GM13977 (cell line): ENCODE data around the gene EID3.

Source experiments
- DNase-seq: peaks from one replicate; pipeline ENCODE4 v3.0.0; 2012; ENCODE audit warnings: low spot score
- in situ Hi-C: fragments of 300-500 bp; cut with MboI; formaldehyde crosslinking; loops from one replicate; pipeline ENCODE4 v1.12.0; 2022; ENCODE audit warnings: low sequenced_read_pairs, low pct_unique_long_range_greater_than_20kb, mixed read lengths, inconsistent platforms; ENCODE audit not compliant: unreplicated experiment
- TF ChIP-seq, protein P1 (sequence below): IDR thresholded peaks from 2 replicates; pipeline ENCODE4 v1.5.1; 2012; ENCODE audit warnings: mild to moderate bottlenecking, control low read depth; ENCODE audit not compliant: insufficient read depth; ENCODE audit errors: extremely low read depth, missing control alignments

The EID3 gene

DNA sequence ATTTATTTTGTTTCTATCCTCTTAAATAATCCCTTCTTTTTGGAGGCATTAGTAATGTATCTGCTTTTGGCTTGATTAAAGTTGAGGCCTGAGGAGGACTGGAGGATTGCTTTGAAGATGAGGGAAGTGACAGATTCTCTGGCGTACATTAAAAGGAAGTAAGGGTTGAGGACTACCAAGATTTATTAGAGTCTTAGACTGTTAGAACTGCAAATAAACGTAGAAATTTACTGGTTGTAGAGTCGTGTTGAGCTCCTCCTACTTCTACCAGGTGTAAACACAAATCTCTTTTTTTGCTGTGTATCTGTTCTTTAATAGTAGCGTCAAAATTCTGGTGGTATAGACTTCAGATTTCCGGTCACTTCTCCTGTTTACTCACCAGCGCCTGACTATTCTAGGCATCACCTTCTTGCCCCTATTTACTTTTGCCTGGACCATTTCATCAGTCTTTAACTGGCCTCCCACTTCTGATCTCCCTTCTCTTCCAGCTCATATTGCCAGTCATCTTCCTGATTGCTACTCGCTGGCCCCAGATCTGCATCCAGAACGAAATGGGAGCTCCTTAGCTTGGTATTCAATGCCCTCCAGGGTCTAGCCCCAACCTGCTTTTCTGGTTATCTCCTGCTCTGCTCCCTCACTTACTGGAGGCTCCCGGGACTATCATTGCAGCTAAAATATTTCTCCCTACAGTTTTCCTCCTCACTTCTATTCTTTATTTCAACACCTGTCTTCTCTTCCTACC, 8.4 kb upstream of the EID3 start:
- TF ChIP-seq, protein P1, sequence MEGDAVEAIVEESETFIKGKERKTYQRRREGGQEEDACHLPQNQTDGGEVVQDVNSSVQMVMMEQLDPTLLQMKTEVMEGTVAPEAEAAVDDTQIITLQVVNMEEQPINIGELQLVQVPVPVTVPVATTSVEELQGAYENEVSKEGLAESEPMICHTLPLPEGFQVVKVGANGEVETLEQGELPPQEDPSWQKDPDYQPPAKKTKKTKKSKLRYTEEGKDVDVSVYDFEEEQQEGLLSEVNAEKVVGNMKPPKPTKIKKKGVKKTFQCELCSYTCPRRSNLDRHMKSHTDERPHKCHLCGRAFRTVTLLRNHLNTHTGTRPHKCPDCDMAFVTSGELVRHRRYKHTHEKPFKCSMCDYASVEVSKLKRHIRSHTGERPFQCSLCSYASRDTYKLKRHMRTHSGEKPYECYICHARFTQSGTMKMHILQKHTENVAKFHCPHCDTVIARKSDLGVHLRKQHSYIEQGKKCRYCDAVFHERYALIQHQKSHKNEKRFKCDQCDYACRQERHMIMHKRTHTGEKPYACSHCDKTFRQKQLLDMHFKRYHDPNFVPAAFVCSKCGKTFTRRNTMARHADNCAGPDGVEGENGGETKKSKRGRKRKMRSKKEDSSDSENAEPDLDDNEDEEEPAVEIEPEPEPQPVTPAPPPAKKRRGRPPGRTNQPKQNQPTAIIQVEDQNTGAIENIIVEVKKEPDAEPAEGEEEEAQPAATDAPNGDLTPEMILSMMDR, result no peak
- in situ Hi-C loops, result no loop called here
- DNase-seq, result no peak

DNA sequence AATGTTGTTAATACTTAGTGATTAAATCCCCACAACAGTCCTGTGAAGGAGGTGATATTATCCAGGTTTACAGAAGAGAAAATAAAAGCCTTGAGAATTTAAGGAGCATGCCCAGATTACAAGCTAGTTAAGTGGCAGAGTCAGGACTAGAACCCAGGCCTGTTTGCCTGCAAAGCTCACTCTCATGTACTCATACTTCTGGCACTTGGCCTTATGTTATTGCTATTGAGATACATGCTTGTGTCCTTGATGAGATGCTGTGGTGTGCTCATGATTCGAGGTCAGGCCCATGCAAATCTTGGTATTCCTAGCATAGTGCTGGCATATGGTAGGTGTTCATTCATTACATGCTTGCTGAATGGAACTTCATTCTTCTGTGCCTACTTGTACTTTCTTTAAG, 7.6 kb upstream of the EID3 start:
- no peak for DNase-seq
- TF ChIP-seq, protein P1, result no peak
- in situ Hi-C loops, result no loop called here

DNA sequence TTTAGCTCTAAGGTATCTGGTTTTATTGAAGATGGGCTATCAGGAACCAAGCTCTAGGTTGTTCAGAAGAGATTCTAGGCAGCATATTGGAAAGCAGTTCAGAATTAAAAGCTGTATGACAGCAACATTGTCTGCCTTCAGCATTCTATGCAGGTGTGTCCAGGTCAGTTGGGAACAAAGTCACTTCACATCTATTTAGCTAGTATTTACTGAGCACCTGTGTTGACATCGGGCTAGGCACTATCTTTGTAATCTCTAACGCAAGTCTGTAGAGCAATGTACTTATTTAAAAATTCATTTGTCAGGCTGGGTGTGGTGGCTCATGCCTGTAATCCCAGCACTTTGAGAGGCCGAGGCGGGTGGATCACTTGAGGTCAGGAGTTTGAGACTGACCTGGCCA, 6.8 kb upstream of the EID3 start:
- DNase-seq, result no peak
- in situ Hi-C loops, result no loop called here
- TF ChIP-seq, protein P1, result no peak

DNA sequence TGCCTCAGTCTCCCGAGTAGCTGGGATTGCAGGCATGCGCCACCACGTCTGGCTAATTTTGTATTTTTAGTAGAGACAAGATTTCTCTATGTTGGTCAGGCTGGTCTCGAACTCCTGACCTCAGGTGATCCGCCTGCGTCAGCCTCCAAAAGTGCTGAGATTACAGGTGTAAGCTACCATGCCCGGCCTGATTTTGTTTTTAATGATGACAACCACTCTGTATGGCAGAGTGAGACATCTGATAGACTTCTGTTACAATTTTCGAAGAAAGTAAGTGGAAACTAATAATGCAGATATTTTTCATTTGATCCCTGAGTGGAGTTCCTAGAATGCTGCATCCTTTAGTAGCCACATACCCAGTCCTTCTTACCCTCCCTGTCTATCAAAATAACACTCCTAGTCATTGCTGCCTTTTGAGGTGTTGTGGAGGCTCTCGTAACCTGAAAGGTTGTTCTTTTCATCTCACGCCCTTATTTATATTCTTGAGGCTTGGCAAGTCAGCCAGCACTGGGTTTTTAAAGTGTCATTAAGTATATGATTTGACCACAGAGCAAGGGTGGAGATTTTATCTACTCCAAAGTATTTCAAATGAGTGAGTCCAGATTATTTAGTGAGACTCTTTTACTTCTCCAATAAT, 5.9 kb upstream of the EID3 start:
- TF ChIP-seq, protein P1, result no peak
- no peak for DNase-seq
- in situ Hi-C loops, result no loop called here

DNA sequence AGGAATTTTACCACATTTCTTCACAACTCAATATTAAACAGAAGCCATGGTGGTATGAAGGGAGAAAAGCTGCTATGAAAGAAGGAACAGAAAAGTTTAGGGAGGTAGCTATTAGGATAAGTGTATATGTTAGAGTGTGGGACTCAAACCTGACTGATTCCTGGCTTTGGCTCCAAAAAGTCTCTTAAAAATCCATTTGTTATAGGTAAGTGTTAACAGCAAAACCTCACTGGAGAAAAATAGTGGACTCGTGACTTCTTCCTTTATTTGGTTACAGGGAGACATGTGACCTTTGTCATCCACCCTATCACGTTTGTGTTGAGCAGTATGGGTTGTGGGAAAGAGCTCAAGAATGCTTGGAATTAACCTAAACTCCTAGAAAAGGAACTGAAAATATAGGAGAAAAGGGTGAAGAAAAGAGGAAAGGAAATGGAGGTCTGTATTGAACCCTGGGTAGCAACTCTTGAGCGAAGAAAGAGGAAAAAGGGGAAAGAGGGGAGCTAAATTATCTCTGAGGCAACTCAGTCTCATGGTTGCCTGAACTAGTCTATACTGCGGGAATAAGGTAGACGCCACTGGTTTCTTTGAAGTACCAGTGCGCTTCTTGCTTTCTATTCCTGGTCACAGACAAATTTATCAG, 3.6 kb upstream of the EID3 start:
- TF ChIP-seq, protein P1, result no peak
- no peak for DNase-seq
- in situ Hi-C loops, result no loop called here

DNA sequence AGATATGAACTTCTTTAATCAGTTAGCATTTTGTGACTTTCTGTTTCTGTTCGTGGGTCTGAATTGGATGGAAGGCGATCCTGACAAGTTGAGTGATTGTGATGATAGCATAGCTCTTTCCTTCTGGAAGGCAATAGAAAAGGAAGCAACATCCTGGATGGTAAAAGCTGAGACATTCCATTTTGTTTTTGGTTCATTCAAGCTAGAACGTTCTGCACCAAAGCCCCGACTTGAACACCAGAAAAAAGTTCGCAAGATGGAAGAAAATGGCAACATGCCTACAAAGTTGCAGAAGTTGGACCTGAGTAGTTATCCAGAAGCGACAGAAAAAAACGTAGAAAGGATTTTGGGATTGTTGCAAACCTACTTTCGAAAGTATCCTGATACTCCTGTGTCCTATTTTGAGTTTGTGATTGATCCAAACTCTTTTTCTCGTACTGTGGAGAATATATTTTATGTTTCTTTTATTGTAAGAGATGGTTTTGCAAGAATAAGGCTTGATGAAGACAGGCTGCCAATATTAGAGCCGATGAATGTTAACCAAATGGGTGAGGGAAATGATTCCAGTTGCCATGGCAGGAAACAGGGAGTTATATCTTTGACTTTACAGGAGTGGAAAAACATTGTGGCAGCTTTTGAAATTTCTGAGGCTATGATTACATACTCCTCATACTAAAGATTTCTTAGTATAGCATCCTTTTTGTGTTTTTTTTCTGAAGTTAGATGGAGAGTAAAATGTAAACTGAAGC, 896 bp downstream of the EID3 start:
- no peak for DNase-seq
- TF ChIP-seq, protein P1, result no peak
- in situ Hi-C loops, result no loop called here
